ENCODE measurements around the gene MGA. TPM values are rescaled to one million over a fixed set of nuclear protein-coding genes. Genes with fewer than 3 reads are reported as not detected.
A peak's percentile ranks its signal among the peaks of the same experiment; 100 is the strongest.

MGA gene
- total RNA-seq, 2 donors from 2014 or later, result 42.6 to 46.6 TPM

- ATAC-seq, result no peak
- Mint-ChIP-seq H3K4me1 (peaks cover 16% of the 10 kb centered on the region), H3K27me3 (no peaks in the 10 kb centered on the region), H3K4me3 (no peak overlapping the region), H3K36me3 (ENCODE audit: low read depth) (peaks cover 6% of the 10 kb centered on the region), H3K27ac (peak overlapping the region; percentile 39)
- no peak for DNase-seq
- H3K9me3 ChIP-seq (ENCODE audit: control insufficient read depth, low read length, poor library complexity, severe bottlenecking), result no peaks in the 10 kb centered on the region
Observed at GRCh38 chr15:41798607-41799487, 138.6 kb downstream of the MGA start.

GRCh38 chr15:41799488-41799805 lies 139.2 kb downstream of the MGA start:
- H3K4me3 Mint-ChIP-seq, result no peak overlapping the region
- ATAC-seq (no peak), DNase-seq (no peak)
- H3K9me3 ChIP-seq (ENCODE audit: control insufficient read depth, low read length, poor library complexity, severe bottlenecking), result no peaks in the 10 kb centered on the region
- H3K27me3 Mint-ChIP-seq, result no peaks in the 10 kb centered on the region
- peaks cover 16% of the 10 kb centered on the region for H3K4me1 Mint-ChIP-seq
- H3K27ac Mint-ChIP-seq, result no peak overlapping the region
- H3K36me3 Mint-ChIP-seq (ENCODE audit: low read depth), result peaks cover 6% of the 10 kb centered on the region

- no peak for ATAC-seq
- Mint-ChIP-seq H3K4me1 (peaks cover 11% of the 10 kb centered on the region), H3K27me3 (no peaks in the 10 kb centered on the region), H3K36me3 (ENCODE audit: low read depth) (peaks cover 3% of the 10 kb centered on the region), H3K27ac (peak overlapping the region; percentile 11), H3K4me3 (no peak overlapping the region)
- no peak for DNase-seq
- no peaks in the 10 kb centered on the region for H3K9me3 ChIP-seq (ENCODE audit: control insufficient read depth, low read length, poor library complexity, severe bottlenecking)
Observed at GRCh38 chr15:41801185-41801584, 141.0 kb downstream of the MGA start.

- DNase-seq (no peak), ATAC-seq (no peak)
- Mint-ChIP-seq H3K4me3 (no peak overlapping the region), H3K27ac (no peak overlapping the region), H3K27me3 (no peaks in the 10 kb centered on the region), H3K4me1 (peaks cover 9% of the 10 kb centered on the region), H3K36me3 (ENCODE audit: low read depth) (peaks cover 3% of the 10 kb centered on the region)
- H3K9me3 ChIP-seq (ENCODE audit: control insufficient read depth, low read length, poor library complexity, severe bottlenecking), result no peaks in the 10 kb centered on the region
Observed at GRCh38 chr15:41801850-41802455, 141.7 kb downstream of the MGA start.

GRCh38 chr15:41804361-41804760 lies 144.2 kb downstream of the MGA start:
- H3K9me3 ChIP-seq (ENCODE audit: control insufficient read depth, low read length, poor library complexity, severe bottlenecking), result no peaks in the 10 kb centered on the region
- DNase-seq, result no peak
- ATAC-seq, result no peak
- Mint-ChIP-seq H3K4me1 (peaks cover 7% of the 10 kb centered on the region), H3K27ac (peak overlapping the region; percentile 27), H3K4me3 (no peak overlapping the region), H3K36me3 (ENCODE audit: low read depth) (peaks cover 3% of the 10 kb centered on the region), H3K27me3 (no peaks in the 10 kb centered on the region)

- peak overlapping the region; percentile 27 for H3K27ac Mint-ChIP-seq
- no peak for ATAC-seq
- H3K4me3 Mint-ChIP-seq, result no peak overlapping the region
Observed at GRCh38 chr15:41804916-41805666, 144.9 kb downstream of the MGA start.

GRCh38 chr15:41805711-41806110 lies 145.5 kb downstream of the MGA start:
- Mint-ChIP-seq H3K27ac (no peak overlapping the region), H3K27me3 (no peaks in the 10 kb centered on the region), H3K36me3 (ENCODE audit: low read depth) (no peaks in the 10 kb centered on the region), H3K4me1 (peaks cover 9% of the 10 kb centered on the region), H3K4me3 (no peak overlapping the region)
- ATAC-seq (no peak), DNase-seq (no peak)
- no peaks in the 10 kb centered on the region for H3K9me3 ChIP-seq (ENCODE audit: control insufficient read depth, low read length, poor library complexity, severe bottlenecking)

More at GRCh38 chr15:41804916-41805666, 144.9 kb downstream of the MGA start:
- Mint-ChIP-seq H3K27me3 (no peaks in the 10 kb centered on the region), H3K36me3 (ENCODE audit: low read depth) (peaks cover 3% of the 10 kb centered on the region), H3K4me1 (peaks cover 8% of the 10 kb centered on the region)
- no peaks in the 10 kb centered on the region for H3K9me3 ChIP-seq (ENCODE audit: control insufficient read depth, low read length, poor library complexity, severe bottlenecking)
- no peak for DNase-seq

- H3K36me3 Mint-ChIP-seq (ENCODE audit: low read depth), result no peaks in the 10 kb centered on the region
- peaks cover 15% of the 10 kb centered on the region for H3K4me1 Mint-ChIP-seq
- ATAC-seq, result no peak
- no peaks in the 10 kb centered on the region for H3K9me3 ChIP-seq (ENCODE audit: control insufficient read depth, low read length, poor library complexity, severe bottlenecking)
- no peak overlapping the region for H3K4me3 Mint-ChIP-seq
- H3K27me3 Mint-ChIP-seq, result no peaks in the 10 kb centered on the region
- no peak overlapping the region for H3K27ac Mint-ChIP-seq
- no peak for DNase-seq
Observed at GRCh38 chr15:41806291-41807181, 146.3 kb downstream of the MGA start.

GRCh38 chr15:41809121-41809520 lies 148.9 kb downstream of the MGA start:
- Mint-ChIP-seq H3K4me1 (peaks cover 22% of the 10 kb centered on the region), H3K27me3 (no peaks in the 10 kb centered on the region), H3K36me3 (ENCODE audit: low read depth) (no peaks in the 10 kb centered on the region), H3K27ac (no peak overlapping the region), H3K4me3 (no peak overlapping the region)
- DNase-seq, result no peak
- no peak for ATAC-seq
- H3K9me3 ChIP-seq (ENCODE audit: control insufficient read depth, low read length, poor library complexity, severe bottlenecking), result no peaks in the 10 kb centered on the region

GRCh38 chr15:41809526-41810220 lies 149.5 kb downstream of the MGA start:
- H3K9me3 ChIP-seq (ENCODE audit: control insufficient read depth, low read length, poor library complexity, severe bottlenecking), result no peaks in the 10 kb centered on the region
- ATAC-seq (no peak), DNase-seq (no peak)
- Mint-ChIP-seq H3K4me1 (peaks cover 19% of the 10 kb centered on the region), H3K4me3 (peak overlapping the region; percentile 43), H3K36me3 (ENCODE audit: low read depth) (no peaks in the 10 kb centered on the region), H3K27ac (no peak overlapping the region), H3K27me3 (no peaks in the 10 kb centered on the region)

GRCh38 chr15:41810651-41811431 lies 150.6 kb downstream of the MGA start:
- Mint-ChIP-seq H3K36me3 (ENCODE audit: low read depth) (no peaks in the 10 kb centered on the region), H3K4me1 (peaks cover 19% of the 10 kb centered on the region), H3K27me3 (no peaks in the 10 kb centered on the region), H3K4me3 (peak overlapping the region; percentile 43), H3K27ac (no peak overlapping the region)
- no peak for ATAC-seq
- DNase-seq, result no peak
- H3K9me3 ChIP-seq (ENCODE audit: control insufficient read depth, low read length, poor library complexity, severe bottlenecking), result no peaks in the 10 kb centered on the region
